Measurements from ENCODE around the gene DNAJC18. TPM values are rescaled to one million over a fixed set of nuclear protein-coding genes. Genes with fewer than 3 reads are reported as not detected.

The DNAJC18 gene
- total and polyA plus RNA-seq, 4 donors = 4.3 to 26.4 (median 14.1) TPM

GRCh38 chr5:139384591-139385051 is 54.7 kb downstream of the DNAJC18 start:
- DNase-seq = no peak
- ATAC-seq (ENCODE audit: low FRiP score) = no peak
- Histone ChIP-seq H3K9me3 (ENCODE audit: control insufficient read depth, low read length) (no peaks in the 10 kb centered on the region), H3K4me1 (ENCODE audit: control insufficient read depth in 1 of 2, insufficient read depth in 2 of 2, low read length in 2 of 2) (no peaks in the 10 kb centered on the region), H3K27ac (ENCODE audit: low read depth in 1 of 2, low read length in 2 of 2) (no peak overlapping the region), H3K36me3 (ENCODE audit: control insufficient read depth in 1 of 2, insufficient read depth in 2 of 2, low read length in 1 of 2) (no peaks in the 10 kb centered on the region), H3K27me3 (ENCODE audit: control insufficient read depth in 1 of 2, insufficient read depth in 2 of 2, low read length in 1 of 2) (no peaks in the 10 kb centered on the region), H3K4me3 (ENCODE audit: low read length in 2 of 2) (no peak overlapping the region)
- intact Hi-C loops (cut with DNase I) = no loop called here
- 88% methylated on average over 9 of the region's 9 CpGs for WGBS, 2 donors

GRCh38 chr5:139383993-139384590 is 55.2 kb downstream of the DNAJC18 start:
- no peaks in the 10 kb centered on the region for H3K36me3 ChIP-seq (ENCODE audit: control insufficient read depth in 1 of 2, insufficient read depth in 2 of 2, low read length in 1 of 2)
- DNase-seq (peak in 1 of 2 donors; percentile 31), ATAC-seq (ENCODE audit: low FRiP score) (no peak)
- H3K27me3 ChIP-seq (ENCODE audit: control insufficient read depth in 1 of 2, insufficient read depth in 2 of 2, low read length in 1 of 2) = no peaks in the 10 kb centered on the region
- H3K4me1 ChIP-seq (ENCODE audit: control insufficient read depth in 1 of 2, insufficient read depth in 2 of 2, low read length in 2 of 2) = no peaks in the 10 kb centered on the region
- no peak overlapping the region for H3K27ac ChIP-seq (ENCODE audit: low read depth in 1 of 2, low read length in 2 of 2)
- no peaks in the 10 kb centered on the region for H3K9me3 ChIP-seq (ENCODE audit: control insufficient read depth, low read length)
- 88 to 96% methylated on average over 7 of the region's 7 CpGs for WGBS, 2 donors
- intact Hi-C loops (cut with DNase I) = no loop called here
- H3K4me3 ChIP-seq (ENCODE audit: low read length in 2 of 2) = no peak overlapping the region

GRCh38 chr5:139383275-139383992 is 55.9 kb downstream of the DNAJC18 start, which contains the start of gene SLC23A1:
TSS of gene SLC23A1 (minus strand) at chr5:139383297. CDS start at chr5:139383253, 44 bp downstream.
- ATAC-seq (ENCODE audit: low FRiP score) (no peak), DNase-seq (peak in 1 of 2 donors; percentile 38)
- WGBS, 2 donors = 77 to 79% methylated on average over 10 of the region's 10 CpGs
- no peaks in the 10 kb centered on the region for H3K9me3 ChIP-seq (ENCODE audit: control insufficient read depth, low read length)
- H3K36me3 ChIP-seq (ENCODE audit: control insufficient read depth in 1 of 2, insufficient read depth in 2 of 2, low read length in 1 of 2) = no peaks in the 10 kb centered on the region
- no peaks in the 10 kb centered on the region for H3K4me1 ChIP-seq (ENCODE audit: control insufficient read depth in 1 of 2, insufficient read depth in 2 of 2, low read length in 2 of 2)
- no peaks in the 10 kb centered on the region for H3K27me3 ChIP-seq (ENCODE audit: control insufficient read depth in 1 of 2, insufficient read depth in 2 of 2, low read length in 1 of 2)
- intact Hi-C loops (cut with DNase I) = no loop called here
- no peak within 1 kb of the TSS for H3K4me3 ChIP-seq (ENCODE audit: low read length in 2 of 2)
- H3K27ac ChIP-seq (ENCODE audit: low read depth in 1 of 2, low read length in 2 of 2) = no peak within 1 kb of the TSS

GRCh38 chr5:139382807-139383206 is 56.5 kb downstream of the DNAJC18 start:
- Histone ChIP-seq H3K27ac (ENCODE audit: low read depth in 1 of 2, low read length in 2 of 2) (no peak overlapping the region), H3K4me1 (ENCODE audit: control insufficient read depth in 1 of 2, insufficient read depth in 2 of 2, low read length in 2 of 2) (no peaks in the 10 kb centered on the region), H3K9me3 (ENCODE audit: control insufficient read depth, low read length) (no peaks in the 10 kb centered on the region), H3K4me3 (ENCODE audit: low read length in 2 of 2) (no peak overlapping the region), H3K36me3 (ENCODE audit: control insufficient read depth in 1 of 2, insufficient read depth in 2 of 2, low read length in 1 of 2) (no peaks in the 10 kb centered on the region), H3K27me3 (ENCODE audit: control insufficient read depth in 1 of 2, insufficient read depth in 2 of 2, low read length in 1 of 2) (no peaks in the 10 kb centered on the region)
- DNase-seq (no peak), ATAC-seq (ENCODE audit: low FRiP score) (no peak)
- WGBS, 2 donors = 58 to 61% methylated on average over 3 of the region's 3 CpGs
- intact Hi-C loops (cut with DNase I) = no loop called here

GRCh38 chr5:139381837-139382761 is 57.2 kb downstream of the DNAJC18 start:
- no peak overlapping the region for H3K4me3 ChIP-seq (ENCODE audit: low read length in 2 of 2)
- DNase-seq = peak in 1 of 2 donors; percentile 33
- 88 to 90% methylated on average over 28 of the region's 28 CpGs for WGBS, 2 donors
- H3K9me3 ChIP-seq (ENCODE audit: control insufficient read depth, low read length) = no peaks in the 10 kb centered on the region
- H3K4me1 ChIP-seq (ENCODE audit: control insufficient read depth in 1 of 2, insufficient read depth in 2 of 2, low read length in 2 of 2) = no peaks in the 10 kb centered on the region
- no peaks in the 10 kb centered on the region for H3K27me3 ChIP-seq (ENCODE audit: control insufficient read depth in 1 of 2, insufficient read depth in 2 of 2, low read length in 1 of 2)
- H3K36me3 ChIP-seq (ENCODE audit: control insufficient read depth in 1 of 2, insufficient read depth in 2 of 2, low read length in 1 of 2) = no peaks in the 10 kb centered on the region
- H3K27ac ChIP-seq (ENCODE audit: low read depth in 1 of 2, low read length in 2 of 2) = no peak overlapping the region
- no peak for ATAC-seq (ENCODE audit: low FRiP score)
- intact Hi-C loops (cut with DNase I) = no loop called here

GRCh38 chr5:139379626-139380449 is 59.5 kb downstream of the DNAJC18 start:
- Histone ChIP-seq H3K4me3 (ENCODE audit: low read length in 2 of 2) (no peak overlapping the region), H3K27me3 (ENCODE audit: control insufficient read depth in 1 of 2, insufficient read depth in 2 of 2, low read length in 1 of 2) (no peaks in the 10 kb centered on the region), H3K4me1 (ENCODE audit: control insufficient read depth in 1 of 2, insufficient read depth in 2 of 2, low read length in 2 of 2) (no peaks in the 10 kb centered on the region), H3K9me3 (ENCODE audit: control insufficient read depth, low read length) (no peaks in the 10 kb centered on the region), H3K36me3 (ENCODE audit: control insufficient read depth in 1 of 2, insufficient read depth in 2 of 2, low read length in 1 of 2) (no peaks in the 10 kb centered on the region), H3K27ac (ENCODE audit: low read depth in 1 of 2, low read length in 2 of 2) (no peak overlapping the region)
- intact Hi-C loops (cut with DNase I) = no loop called here
- DNase-seq (peak in 1 of 2 donors; percentile 27), ATAC-seq (ENCODE audit: low FRiP score) (no peak)
- 87% methylated on average over 15 of the region's 15 CpGs for whole genome bisulfite sequencing, 2 donors

- Histone ChIP-seq H3K27me3 (ENCODE audit: control insufficient read depth in 1 of 2, insufficient read depth in 2 of 2, low read length in 1 of 2) (no peaks in the 10 kb centered on the region), H3K4me1 (ENCODE audit: control insufficient read depth in 1 of 2, insufficient read depth in 2 of 2, low read length in 2 of 2) (no peaks in the 10 kb centered on the region), H3K36me3 (ENCODE audit: control insufficient read depth in 1 of 2, insufficient read depth in 2 of 2, low read length in 1 of 2) (peaks cover 0 to 2% of the 10 kb centered on the region in 2 donors), H3K9me3 (ENCODE audit: control insufficient read depth, low read length) (no peaks in the 10 kb centered on the region), H3K4me3 (ENCODE audit: low read length in 2 of 2) (no peak overlapping the region), H3K27ac (ENCODE audit: low read depth in 1 of 2, low read length in 2 of 2) (no peak overlapping the region)
- peak in 1 of 2 donors; percentile 67 for DNase-seq
- WGBS, 2 donors = 85% methylated on average over 13 of the region's 13 CpGs
- ATAC-seq (ENCODE audit: low FRiP score) = no peak
- intact Hi-C loops (cut with DNase I) = no loop called here
Observed at GRCh38 chr5:139378941-139379361, 60.4 kb downstream of the DNAJC18 start.

All from aorta (tissue), 5 donors.